Activated naive CD4-positive, alpha-beta T cell treated with anti-CD3 and anti-CD28 coated beads, Interleukin-2, amount 10 ng/mL, durations not matched to agents 7 days and 5 days (primary cell): ENCODE results near the gene SAMD8.
"Not testable (repeated sequence)": the region's sequence is repeated elsewhere in the genome, so short reads cannot be mapped to it uniquely, and the experiment has no call there.

ENCODE experiments used
- CTCF ChIA-PET: fragments of 350-600 bp; sonication (Branson Sonifier 250); formaldehyde crosslinking; loops from one replicate; lab custom pipeline; 2021; ENCODE audit warnings: antibody characterized with exemption; lab: Charles Lee
- DNase-seq: peaks from one replicate; pipeline ENCODE4 v3.0.0-alpha.2; 2020
- H3K27ac Mint-ChIP-seq: one replicate; pipeline ENCODE4 v1.8.0; 2021; ENCODE audit warnings: mild to moderate bottlenecking, moderate library complexity, mixed read lengths
- H3K27me3 Mint-ChIP-seq: one replicate; pipeline ENCODE4 v1.8.0; 2021; ENCODE audit warnings: mild to moderate bottlenecking, mixed read lengths
- H3K36me3 Mint-ChIP-seq: one replicate; pipeline ENCODE4 v1.8.0; 2021; ENCODE audit warnings: mixed read lengths
- H3K4me1 Mint-ChIP-seq: one replicate; pipeline ENCODE4 v1.8.0; 2021; ENCODE audit warnings: mixed read lengths
- H3K4me3 Mint-ChIP-seq: one replicate; pipeline ENCODE4 v1.8.0; 2021; ENCODE audit warnings: mild to moderate bottlenecking, moderate library complexity, mixed read lengths
- H3K9me3 Mint-ChIP-seq: one replicate; pipeline ENCODE4 v1.8.0; 2021; ENCODE audit warnings: mixed read lengths

SAMD8 gene

DNA sequence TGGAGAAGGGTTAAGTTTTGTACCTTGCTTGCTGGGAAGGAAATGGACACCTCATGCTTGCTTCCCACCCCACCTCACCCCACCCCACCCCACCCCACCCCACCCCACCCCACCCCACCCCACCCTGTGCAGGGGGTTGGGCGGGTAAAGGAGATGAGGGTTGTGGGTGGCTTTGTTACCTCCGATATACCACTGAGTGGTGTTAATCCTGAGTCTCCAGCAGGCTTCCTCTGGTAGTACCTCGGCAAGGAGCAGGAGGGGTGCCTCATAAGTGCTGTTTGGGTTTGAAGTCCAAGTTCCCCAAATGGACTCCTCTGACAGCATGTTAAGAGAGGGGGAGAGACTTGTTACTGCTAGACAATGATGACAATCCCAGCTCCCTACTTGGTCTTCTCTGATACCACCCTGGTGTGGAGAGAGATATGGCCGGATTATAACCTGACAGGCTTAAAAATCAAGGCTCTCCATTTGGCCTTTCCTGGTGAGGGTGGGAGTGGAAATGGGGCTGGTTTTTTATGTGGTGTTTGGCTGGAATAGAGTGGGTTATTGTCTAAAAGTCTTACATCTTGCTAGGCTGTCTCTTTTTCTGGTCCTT lies 11.7 kb downstream of the SAMD8 start:
- H3K27ac Mint-ChIP-seq = peak overlapping the region; percentile 62
- DNase-seq = no peak

DNA sequence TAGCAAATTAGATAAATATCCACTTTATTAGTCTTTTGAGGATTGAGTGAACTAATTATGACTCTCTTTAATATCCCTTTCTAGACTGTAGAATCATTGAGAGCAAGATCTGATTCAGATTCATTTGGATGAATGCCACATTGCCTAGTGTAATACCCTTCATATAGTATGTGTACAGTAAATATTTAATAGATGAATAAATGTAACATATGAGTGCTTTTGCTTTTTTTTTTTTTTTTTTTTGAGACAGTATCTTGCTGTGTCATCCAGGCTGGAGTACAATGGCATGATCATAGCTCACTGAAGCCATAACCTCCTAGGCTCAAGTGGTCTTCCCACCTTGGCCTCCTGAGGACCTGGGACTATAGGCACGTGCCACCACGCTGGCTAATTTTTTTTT lies 14.8 kb downstream of the SAMD8 start:
- Mint-ChIP-seq H3K4me3 (no peak overlapping the region), H3K4me1 (peaks cover 19% of the 10 kb centered on the region), H3K27me3 (no peaks in the 10 kb centered on the region), H3K9me3 (no peaks in the 10 kb centered on the region), H3K36me3 (peaks cover 8% of the 10 kb centered on the region), H3K27ac (no peak overlapping the region)
- CTCF ChIA-PET = no interaction called here
- no peak for DNase-seq

More for the DNA sequence above, 11.7 kb downstream of the SAMD8 start:
- Mint-ChIP-seq H3K27me3 (no peaks in the 10 kb centered on the region), H3K4me3 (no peak overlapping the region), H3K36me3 (peaks cover 8% of the 10 kb centered on the region), H3K4me1 (peaks cover 16% of the 10 kb centered on the region), H3K9me3 (no peaks in the 10 kb centered on the region)
- CTCF ChIA-PET = no interaction called here

DNA sequence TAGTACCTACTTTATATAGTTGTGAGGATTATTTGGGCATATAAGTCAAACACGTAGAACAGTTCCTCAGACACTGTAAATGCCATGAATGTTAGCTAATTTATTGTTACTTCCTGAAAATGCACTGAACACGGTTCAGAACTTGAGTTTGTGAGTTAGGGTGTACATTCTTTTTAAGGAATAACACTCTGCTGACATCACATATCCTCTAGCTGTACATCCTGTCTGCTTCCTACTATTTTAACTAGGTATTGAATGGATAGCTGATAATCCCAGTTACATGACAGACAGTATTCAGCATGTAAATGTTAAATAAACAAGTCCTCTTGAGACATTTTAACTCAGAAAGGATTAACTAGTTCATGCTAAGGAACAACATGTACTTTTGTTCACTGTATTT lies 16.0 kb downstream of the SAMD8 start:
- H3K9me3 Mint-ChIP-seq = no peaks in the 10 kb centered on the region
- no peaks in the 10 kb centered on the region for H3K27me3 Mint-ChIP-seq
- no peak overlapping the region for H3K27ac Mint-ChIP-seq
- DNase-seq = no peak
- peaks cover 19% of the 10 kb centered on the region for H3K4me1 Mint-ChIP-seq
- no peak overlapping the region for H3K4me3 Mint-ChIP-seq
- CTCF ChIA-PET = interaction anchor here (0.8 kb wide), 1 partner anchor 38 kb away, joined by 3 read pairs; no protein-coding TSS in a partner anchor
- H3K36me3 Mint-ChIP-seq = peaks cover 9% of the 10 kb centered on the region

DNA sequence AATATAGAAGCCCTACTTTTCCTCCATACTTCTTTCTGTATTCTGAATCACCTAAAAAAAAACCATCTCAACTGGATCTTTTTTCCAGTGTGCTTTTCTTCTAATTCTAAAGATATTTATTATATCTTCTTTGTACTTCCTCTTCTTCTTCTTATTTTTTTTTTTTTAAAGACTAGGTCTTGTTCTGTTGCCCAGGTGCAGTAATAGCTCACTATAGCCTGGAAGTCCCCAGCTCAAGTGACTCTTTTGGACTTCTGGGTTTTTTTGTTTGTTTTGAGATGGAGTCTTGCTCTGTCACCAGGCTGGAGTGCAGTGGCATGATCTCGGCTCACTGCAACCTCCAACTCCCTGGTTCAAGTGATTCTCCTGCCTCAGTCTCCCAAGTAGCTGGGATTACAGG lies 17.5 kb downstream of the SAMD8 start:
- H3K4me1 Mint-ChIP-seq = peaks cover 14% of the 10 kb centered on the region
- H3K9me3 Mint-ChIP-seq, CTCF ChIA-PET, H3K27me3 Mint-ChIP-seq, DNase-seq, H3K4me3 Mint-ChIP-seq, H3K27ac Mint-ChIP-seq: not testable (repeated sequence)
- peaks cover 13% of the 10 kb centered on the region for H3K36me3 Mint-ChIP-seq

DNA sequence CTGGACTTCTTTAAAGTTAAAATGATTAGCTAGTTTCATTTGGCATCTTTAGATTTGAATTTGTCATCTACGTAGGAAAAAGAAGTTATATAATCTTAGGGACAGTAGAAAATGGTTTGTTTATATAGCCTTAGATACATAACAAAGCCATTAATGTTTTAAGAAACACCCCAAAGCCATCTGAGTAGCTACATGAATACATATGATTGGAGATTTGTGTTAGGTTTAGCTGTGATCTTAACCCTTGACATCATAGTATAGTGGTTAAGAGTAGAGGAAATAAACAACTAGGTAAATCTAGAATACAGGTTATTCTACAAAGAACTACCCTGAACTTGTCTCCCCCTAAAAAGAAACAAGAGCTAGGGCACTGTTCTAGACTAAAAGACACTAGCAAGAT lies 18.1 kb downstream of the SAMD8 start:
- peaks cover 12% of the 10 kb centered on the region for H3K36me3 Mint-ChIP-seq
- CTCF ChIA-PET = no interaction called here
- H3K4me1 Mint-ChIP-seq = peaks cover 14% of the 10 kb centered on the region

DNA sequence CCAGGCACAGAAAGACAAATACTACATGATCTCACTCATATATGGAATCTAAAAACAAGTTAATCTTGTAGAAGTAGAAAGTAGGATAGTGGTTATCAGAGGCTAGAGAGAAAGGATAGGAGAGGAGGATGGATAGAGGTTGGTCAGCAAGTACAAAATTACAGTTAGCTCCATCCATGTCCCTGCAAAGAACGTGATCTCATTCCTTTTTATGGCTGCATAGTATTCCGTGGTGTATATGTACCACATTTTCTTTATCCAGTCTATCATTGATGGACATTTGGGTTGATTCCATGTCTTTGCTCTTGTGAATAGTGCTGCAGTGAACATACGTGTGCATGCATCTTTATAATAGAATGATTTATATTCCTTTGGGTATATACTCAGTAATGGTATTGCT lies 22.2 kb downstream of the SAMD8 start:
- DNase-seq, H3K4me3 Mint-ChIP-seq, H3K4me1 Mint-ChIP-seq, H3K36me3 Mint-ChIP-seq, H3K27me3 Mint-ChIP-seq, H3K27ac Mint-ChIP-seq, CTCF ChIA-PET, H3K9me3 Mint-ChIP-seq: not testable (repeated sequence)

More for the DNA sequence above, 18.1 kb downstream of the SAMD8 start:
- H3K27me3 Mint-ChIP-seq = no peaks in the 10 kb centered on the region
- no peak overlapping the region for H3K27ac Mint-ChIP-seq
- no peak for DNase-seq
- H3K4me3 Mint-ChIP-seq = no peak overlapping the region
- H3K9me3 Mint-ChIP-seq = no peaks in the 10 kb centered on the region

DNA sequence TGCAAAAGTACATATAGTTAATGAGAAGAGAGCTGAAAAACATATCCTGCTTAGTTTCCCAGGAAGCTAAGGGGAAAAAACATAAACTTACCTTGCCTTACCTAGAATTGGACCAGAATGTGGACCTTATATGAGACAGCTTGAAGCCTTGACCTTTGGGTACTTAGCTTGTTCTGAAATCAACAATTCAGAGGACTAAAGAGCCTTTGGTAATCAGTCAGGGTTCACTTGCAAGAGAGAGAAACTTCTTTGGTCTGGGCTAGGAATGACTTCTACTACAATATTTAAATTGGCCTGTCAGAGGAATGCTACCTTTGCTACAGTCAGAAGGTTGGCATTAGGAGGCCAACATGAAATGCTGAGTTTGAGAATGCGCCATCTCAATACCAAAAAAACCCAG lies 24.9 kb downstream of the SAMD8 start:
- peaks cover 7% of the 10 kb centered on the region for H3K4me1 Mint-ChIP-seq
- CTCF ChIA-PET = no interaction called here
- no peak overlapping the region for H3K27ac Mint-ChIP-seq
- peaks cover 8% of the 10 kb centered on the region for H3K36me3 Mint-ChIP-seq
- no peak overlapping the region for H3K4me3 Mint-ChIP-seq
- no peak for DNase-seq
- H3K27me3 Mint-ChIP-seq = no peaks in the 10 kb centered on the region
- no peaks in the 10 kb centered on the region for H3K9me3 Mint-ChIP-seq

DNA sequence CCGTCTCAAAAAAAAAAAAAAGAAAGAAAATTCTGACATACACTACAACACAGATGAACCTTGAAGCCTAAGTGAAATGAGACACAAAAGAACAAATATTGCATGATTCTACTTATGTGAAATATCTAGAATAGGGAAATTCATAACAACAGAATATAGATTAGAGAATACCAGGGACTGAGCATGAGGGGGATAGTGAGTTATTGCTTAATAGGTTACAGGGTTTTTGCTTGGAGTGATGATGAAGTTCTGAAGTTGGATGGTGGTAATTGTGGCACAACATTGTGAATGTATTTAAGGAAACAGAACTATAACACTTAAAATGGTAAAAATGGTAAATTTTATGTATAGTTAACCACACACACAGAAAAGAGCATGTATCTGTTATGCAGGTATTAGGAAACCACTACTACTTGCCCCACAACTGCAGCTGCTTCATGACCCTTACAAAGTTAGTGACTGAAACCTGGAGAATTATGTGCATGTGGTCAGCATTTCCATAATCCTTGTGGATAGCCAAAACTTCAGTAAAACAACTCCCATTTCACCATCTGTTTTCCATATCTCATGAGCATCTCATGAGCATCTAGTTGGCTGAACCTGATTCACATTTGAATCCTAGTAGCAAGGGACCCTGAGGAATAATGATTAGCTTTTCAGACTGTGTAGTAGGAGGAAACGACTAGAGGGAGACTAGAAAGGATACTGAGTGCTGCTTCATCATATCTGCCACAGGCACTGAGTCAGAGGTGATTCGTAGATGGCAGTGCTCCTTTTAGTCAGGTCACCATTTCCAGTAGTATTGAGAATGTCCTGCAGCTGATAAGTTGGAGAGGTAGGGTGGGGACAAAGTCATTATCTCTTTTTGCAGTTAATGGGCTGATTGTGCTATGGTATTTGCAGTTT lies 26.3 kb downstream of the SAMD8 start:
- no peaks in the 10 kb centered on the region for H3K9me3 Mint-ChIP-seq
- H3K4me1 Mint-ChIP-seq = peaks cover 7% of the 10 kb centered on the region
- H3K36me3 Mint-ChIP-seq = peaks cover 7% of the 10 kb centered on the region
- H3K4me3 Mint-ChIP-seq = no peak overlapping the region
- CTCF ChIA-PET = no interaction called here
- H3K27ac Mint-ChIP-seq = no peak overlapping the region
- H3K27me3 Mint-ChIP-seq = no peaks in the 10 kb centered on the region
- no peak for DNase-seq

DNA sequence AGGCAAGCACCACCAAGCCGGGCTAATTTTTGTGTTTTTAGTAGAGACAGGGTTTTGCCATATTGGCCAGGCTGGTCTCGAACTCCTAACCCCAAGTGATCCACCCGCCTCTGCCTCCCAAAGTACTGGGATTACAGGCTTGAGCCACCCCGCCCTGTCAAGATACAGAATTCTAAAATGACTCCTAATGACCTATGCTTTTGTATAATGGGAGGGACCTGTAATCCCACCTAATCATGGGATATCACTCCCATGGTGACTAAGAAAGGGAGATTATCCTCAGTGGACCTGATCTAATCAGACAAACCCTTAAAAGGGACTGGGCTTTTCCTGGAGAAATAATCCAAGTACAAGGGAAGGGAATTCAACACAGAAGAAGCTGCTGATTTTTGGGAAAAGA lies 28.8 kb downstream of the SAMD8 start:
- CTCF ChIA-PET = no interaction called here
- no peaks in the 10 kb centered on the region for H3K27me3 Mint-ChIP-seq
- DNase-seq = no peak
- H3K4me3 Mint-ChIP-seq = no peak overlapping the region
- H3K4me1 Mint-ChIP-seq = peaks cover 24% of the 10 kb centered on the region
- H3K27ac Mint-ChIP-seq = no peak overlapping the region
- H3K36me3 Mint-ChIP-seq = peaks cover 5% of the 10 kb centered on the region
- no peaks in the 10 kb centered on the region for H3K9me3 Mint-ChIP-seq

DNA sequence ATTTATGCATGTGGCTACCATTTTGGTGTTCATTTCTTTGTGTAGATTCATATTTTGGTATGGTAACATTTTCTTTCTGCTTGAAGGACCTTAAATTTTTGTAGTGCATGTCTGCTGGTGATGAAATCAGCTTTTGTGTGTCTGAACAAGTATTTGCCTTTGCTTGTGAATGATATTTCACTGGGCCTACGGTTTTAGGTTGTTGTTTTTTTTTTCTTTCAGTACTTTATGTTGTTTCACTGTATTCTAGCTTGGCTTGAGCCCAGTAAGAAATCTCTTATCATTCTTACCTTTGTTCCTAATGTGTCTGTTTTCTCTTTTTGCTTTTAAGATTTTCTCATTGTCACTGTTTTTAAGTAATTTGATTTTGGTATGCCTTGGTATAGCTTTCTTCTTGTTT lies 31.9 kb downstream of the SAMD8 start:
- CTCF ChIA-PET = interaction anchor here (0.6 kb wide), 1 partner anchor 283 kb away, joined by 3 read pairs; no protein-coding TSS in a partner anchor
- H3K36me3 Mint-ChIP-seq = peaks cover 5% of the 10 kb centered on the region
- H3K27ac Mint-ChIP-seq = peak overlapping the region; percentile 17
- H3K27me3 Mint-ChIP-seq = no peaks in the 10 kb centered on the region
- no peaks in the 10 kb centered on the region for H3K9me3 Mint-ChIP-seq
- H3K4me1 Mint-ChIP-seq = peaks cover 27% of the 10 kb centered on the region
- DNase-seq = no peak
- H3K4me3 Mint-ChIP-seq = no peak overlapping the region

DNA sequence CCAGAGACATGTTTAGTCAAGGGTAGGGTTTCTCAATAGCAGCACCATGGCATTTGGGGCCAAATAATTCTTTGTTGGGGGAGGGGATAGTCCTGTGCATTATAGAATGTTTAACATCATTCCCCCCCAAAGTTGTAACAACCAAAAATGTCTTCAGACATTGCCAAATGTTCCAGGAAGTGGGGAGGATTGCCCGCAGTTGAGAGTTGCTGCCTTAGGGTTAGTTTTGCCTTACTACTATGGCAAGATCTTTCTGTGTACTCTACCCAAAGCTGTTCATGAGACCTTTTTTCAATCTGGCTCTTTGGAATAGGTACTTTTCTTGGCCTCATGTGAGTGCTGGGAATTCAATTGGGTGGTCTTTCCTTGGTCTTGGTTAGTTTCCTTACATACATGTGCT lies 34.1 kb downstream of the SAMD8 start:
- no peaks in the 10 kb centered on the region for H3K27me3 Mint-ChIP-seq
- DNase-seq = peak; percentile 27
- H3K4me1 Mint-ChIP-seq = peaks cover 25% of the 10 kb centered on the region
- no peak overlapping the region for H3K27ac Mint-ChIP-seq
- no peaks in the 10 kb centered on the region for H3K9me3 Mint-ChIP-seq
- peaks cover 5% of the 10 kb centered on the region for H3K36me3 Mint-ChIP-seq
- no peak overlapping the region for H3K4me3 Mint-ChIP-seq
- CTCF ChIA-PET = no interaction called here

DNA sequence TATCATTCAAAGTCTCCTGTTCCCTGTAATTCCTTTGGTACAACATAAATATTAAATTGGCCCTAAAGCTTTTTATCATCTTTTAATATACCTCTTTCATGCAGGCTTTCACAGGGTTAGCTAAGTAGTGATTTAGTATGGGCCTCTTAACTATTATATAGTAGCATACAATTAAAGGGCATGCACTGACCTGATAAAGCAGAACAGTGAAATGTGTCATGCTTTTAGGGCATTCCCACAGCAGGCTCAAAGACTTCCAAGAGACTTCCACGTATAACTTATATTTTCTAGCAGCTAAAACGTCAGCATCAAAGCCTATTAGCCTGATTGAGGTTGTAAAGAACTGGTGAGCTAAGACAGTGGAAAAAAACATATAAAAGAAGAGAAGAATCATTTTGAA lies 35.3 kb downstream of the SAMD8 start:
- H3K4me1 Mint-ChIP-seq = peaks cover 25% of the 10 kb centered on the region
- H3K4me3 Mint-ChIP-seq = no peak overlapping the region
- no peak overlapping the region for H3K27ac Mint-ChIP-seq
- H3K36me3 Mint-ChIP-seq = peaks cover 13% of the 10 kb centered on the region
- H3K27me3 Mint-ChIP-seq = no peaks in the 10 kb centered on the region
- H3K9me3 Mint-ChIP-seq = no peaks in the 10 kb centered on the region
- DNase-seq = no peak
- CTCF ChIA-PET = interaction anchor here (1.0 kb wide), 1 partner anchor 89 kb away, joined by 3 read pairs; the partner anchor contains the start of gene COMTD1

DNA sequence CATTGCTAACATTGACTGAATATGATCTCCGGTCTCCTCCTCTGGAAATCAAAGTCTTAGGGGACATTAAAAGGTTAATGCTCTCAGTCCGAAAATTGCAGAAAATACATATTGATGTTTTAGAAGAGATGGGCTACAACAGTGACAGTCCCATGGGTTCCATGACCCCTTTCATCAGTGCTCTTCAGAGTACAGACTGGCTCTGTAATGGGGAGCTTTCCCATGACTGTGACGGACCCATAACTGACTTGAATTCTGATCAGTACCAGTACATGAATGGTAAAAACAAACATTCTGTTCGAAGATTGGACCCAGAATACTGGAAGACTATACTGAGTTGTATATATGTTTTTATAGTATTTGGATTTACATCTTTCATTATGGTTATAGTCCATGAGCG lies 39.2 kb downstream of the SAMD8 start:
- no peak overlapping the region for H3K4me3 Mint-ChIP-seq
- CTCF ChIA-PET = no interaction called here
- no peak overlapping the region for H3K27ac Mint-ChIP-seq
- no peaks in the 10 kb centered on the region for H3K27me3 Mint-ChIP-seq
- peaks cover 21% of the 10 kb centered on the region for H3K36me3 Mint-ChIP-seq
- peaks cover 4% of the 10 kb centered on the region for H3K4me1 Mint-ChIP-seq
- DNase-seq = no peak
- H3K9me3 Mint-ChIP-seq = no peaks in the 10 kb centered on the region

DNA sequence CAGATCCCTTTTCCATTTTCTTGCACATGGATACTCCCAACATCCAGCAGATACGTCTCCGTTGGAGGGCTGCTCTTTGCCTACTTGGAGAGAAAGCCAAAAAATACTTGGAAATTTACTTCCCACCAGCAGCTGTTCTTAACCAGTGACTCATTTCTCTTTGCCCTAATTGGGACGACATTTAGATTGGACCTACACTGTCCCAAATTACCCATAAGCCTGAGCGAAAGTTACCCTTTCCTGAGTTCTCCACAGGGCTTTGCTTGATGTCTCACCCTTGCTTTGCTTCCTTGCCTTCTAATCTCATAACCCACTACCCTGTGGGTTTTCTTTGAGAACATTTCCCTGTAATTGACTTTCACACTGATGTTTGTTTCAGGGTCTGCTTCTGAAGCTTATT lies 48.1 kb downstream of the SAMD8 start:
- Mint-ChIP-seq H3K4me3 (no peak overlapping the region), H3K36me3 (peaks cover 18% of the 10 kb centered on the region), H3K27me3 (no peaks in the 10 kb centered on the region), H3K27ac (no peak overlapping the region), H3K9me3 (no peaks in the 10 kb centered on the region), H3K4me1 (peaks cover 8% of the 10 kb centered on the region)
- no peak for DNase-seq
- CTCF ChIA-PET = interaction anchor here (1.3 kb wide), 1 partner anchor 71 kb away, joined by 3 read pairs; no protein-coding TSS in a partner anchor
